NCI-H748 (cell line): ENCODE measurements around the gene PCOLCE2.

Experiments
- DNase-seq: peaks from one replicate; lab custom pipeline; 2025; ENCODE audit not compliant: unreplicated experiment; lab: John Stamatoyannopoulos, UW

PCOLCE2 gene

GRCh38 chr3:142866841-142867631, 21.8 kb downstream of the PCOLCE2 start:
- peak; percentile 96 for DNase-seq

GRCh38 chr3:142863930-142864920, 24.7 kb downstream of the PCOLCE2 start:
- no peak for DNase-seq

- no peak for DNase-seq
Observed at GRCh38 chr3:142863010-142863817, 25.7 kb downstream of the PCOLCE2 start.

GRCh38 chr3:142861926-142862325, 27.0 kb downstream of the PCOLCE2 start:
- DNase-seq, result no peak

GRCh38 chr3:142858043-142858442, 30.8 kb downstream of the PCOLCE2 start:
- DNase-seq, result peak; percentile 23

- DNase-seq, result peak; percentile 5
Observed at GRCh38 chr3:142857056-142857455, 31.8 kb downstream of the PCOLCE2 start.

- no peak for DNase-seq
Observed at GRCh38 chr3:142853270-142854168, 35.4 kb downstream of the PCOLCE2 start.

- DNase-seq, result no peak
Observed at GRCh38 chr3:142852009-142852408, 36.9 kb downstream of the PCOLCE2 start.

- DNase-seq, result no peak
Observed at GRCh38 chr3:142850395-142851023, 38.4 kb downstream of the PCOLCE2 start.

- DNase-seq, result no peak
Observed at GRCh38 chr3:142849148-142849547, 39.7 kb downstream of the PCOLCE2 start.

GRCh38 chr3:142846779-142847577, 41.9 kb downstream of the PCOLCE2 start:
- DNase-seq, result no peak

- DNase-seq, result peak; percentile 21
Observed at GRCh38 chr3:142844339-142844977, 44.4 kb downstream of the PCOLCE2 start.

GRCh38 chr3:142839831-142840230, 49.1 kb downstream of the PCOLCE2 start:
- no peak for DNase-seq

- no peak for DNase-seq
Observed at GRCh38 chr3:142837526-142837925, 51.4 kb downstream of the PCOLCE2 start.

GRCh38 chr3:142828703-142829305, 60.1 kb downstream of the PCOLCE2 start:
- peak; percentile 67 for DNase-seq

GRCh38 chr3:142819179-142819578, 69.7 kb downstream of the PCOLCE2 start:
- no peak for DNase-seq

GRCh38 chr3:142818651-142819050, 70.2 kb downstream of the PCOLCE2 start:
- no peak for DNase-seq

- no peak for DNase-seq
Observed at GRCh38 chr3:142817897-142818296, 71.0 kb downstream of the PCOLCE2 start.
